IMR-90 (cell line): Measurements from ENCODE around the gene ATP9B. TPM values are rescaled to one million over a fixed set of nuclear protein-coding genes. Genes with fewer than 3 reads are reported as not detected.

ENCODE experiments used
- ATAC-seq: fragments of 200-7000 bp; cut with Tn5 transposase; 2 replicates; pipeline ENCODE4 v1.9.1; 2020; ENCODE audit warnings: low read depth, mild to moderate bottlenecking, moderate library complexity
- BruUV-seq: library from RNA; stranded (reverse); fragments of 400-500 nt; replicated peaks from 2 replicates; lab custom pipeline; 2021; lab: Mats Ljungman, UMichigan
- CTCF ChIA-PET: fragments of 300-600 bp; formaldehyde crosslinking; extraction: SDS; loops from one replicate; lab custom pipeline; 2021; ENCODE audit warnings: antibody characterized with exemption; lab: Yijun Ruan, JAX
- POLR2A ChIA-PET: fragments of 300-600 bp; sonication (Branson Sonifier 250); formaldehyde crosslinking; loops from one replicate; lab custom pipeline; 2022; ENCODE audit warnings: antibody characterized with exemption; ENCODE audit not compliant: unreplicated experiment; lab: Charles Lee
- DNase-seq: peaks from one replicate; pipeline ENCODE4 v3.0.0; 2013
- H2AFZ ChIP-seq: replicated peaks from 2 replicates; pipeline ENCODE3; 2013; ENCODE audit warnings: low read length, mild to moderate bottlenecking; ENCODE audit not compliant: poor library complexity
- H2AK5ac ChIP-seq: 2 replicates; pipeline ENCODE4 v1.6.1; 2013; ENCODE audit warnings: low read depth, low read length, inconsistent platforms
- H2AK9ac ChIP-seq: replicated peaks from 2 replicates; pipeline ENCODE3; 2013; ENCODE audit warnings: mild to moderate bottlenecking, low read depth, low read length, moderate library complexity; ENCODE audit not compliant: poor library complexity
- H2BK120ac ChIP-seq: 2 replicates; pipeline ENCODE4 v1.6.1; 2013; ENCODE audit warnings: low read depth, low read length, inconsistent platforms
- H2BK15ac ChIP-seq: 3 replicates; pipeline ENCODE4 v1.6.1; 2013; ENCODE audit warnings: low read depth, low read length, inconsistent platforms
- H2BK20ac ChIP-seq: 2 replicates; pipeline ENCODE4 v1.6.1; 2013; ENCODE audit warnings: low read depth, mild to moderate bottlenecking, inconsistent platforms, low read length, moderate library complexity
- H2BK5ac ChIP-seq: 2 replicates; pipeline ENCODE4 v1.6.1; 2013; ENCODE audit warnings: mild to moderate bottlenecking, low read depth, low read length, inconsistent platforms; ENCODE audit not compliant: poor library complexity, severe bottlenecking
- H3K14ac ChIP-seq: replicated peaks from 2 replicates; pipeline ENCODE4 v1.6.1; 2013; ENCODE audit warnings: low read depth, low read length, inconsistent platforms
- H3K18ac ChIP-seq: 2 replicates; pipeline ENCODE4 v1.6.1; 2013; ENCODE audit warnings: low read depth, low read length, control low read depth
- H3K23ac ChIP-seq: 2 replicates; pipeline ENCODE4 v1.6.1; 2013; ENCODE audit warnings: low read depth, low read length, inconsistent platforms
- H3K27ac ChIP-seq: 2 replicates; pipeline ENCODE4 v1.5.1; 2013; ENCODE audit warnings: mild to moderate bottlenecking, control low read depth, low read length; ENCODE audit not compliant: insufficient read depth
- H3K27me3 ChIP-seq: 2 replicates; pipeline ENCODE4 v1.6.1; 2013; ENCODE audit warnings: low read length; ENCODE audit not compliant: control insufficient read depth, insufficient read depth
- H3K36me3 ChIP-seq: 2 replicates; pipeline ENCODE4 v1.6.1; 2013; ENCODE audit warnings: low read length, mixed read lengths; ENCODE audit not compliant: control insufficient read depth, insufficient read depth
- H3K4ac ChIP-seq: 2 replicates; pipeline ENCODE4 v1.6.1; 2013; ENCODE audit warnings: low read depth, low read length, inconsistent platforms
- H3K4me1 ChIP-seq: 2 replicates; pipeline ENCODE4 v1.6.1; 2013; ENCODE audit warnings: low read length, mixed read lengths; ENCODE audit not compliant: control insufficient read depth, insufficient read depth
- H3K4me2 ChIP-seq: 2 replicates; pipeline ENCODE4 v1.6.1; 2013; ENCODE audit warnings: low read depth, mild to moderate bottlenecking, control low read depth, low read length, moderate library complexity
- H3K4me3 ChIP-seq: 2 replicates; pipeline ENCODE4 v1.5.1; 2013; ENCODE audit warnings: low read depth, mild to moderate bottlenecking, control low read depth, low read length, moderate library complexity; ENCODE audit not compliant: insufficient read depth
- H3K56ac ChIP-seq: 2 replicates; pipeline ENCODE4 v1.6.1; 2013; ENCODE audit warnings: low read length, inconsistent platforms; ENCODE audit not compliant: insufficient read depth; ENCODE audit errors: extremely low read depth
- H3K79me1 ChIP-seq, 2 experiments: 2 replicates each; pipeline ENCODE4 v1.6.1; 2013; ENCODE audit warnings: low read length in 2 of 2, inconsistent platforms in 1 of 2, low read depth in 1 of 2
- H3K9ac ChIP-seq: 2 replicates; pipeline ENCODE4 v1.6.1; 2013; ENCODE audit warnings: low read depth, low read length, control low read depth
- H3K9me1 ChIP-seq: 2 replicates; pipeline ENCODE4 v1.6.1; 2013; ENCODE audit warnings: low read length, inconsistent platforms; ENCODE audit not compliant: insufficient read depth
- H3K9me3 ChIP-seq: 2 replicates; pipeline ENCODE4 v1.6.1; 2013; ENCODE audit warnings: low read length; ENCODE audit not compliant: control insufficient read depth, insufficient read depth
- H4K20me1 ChIP-seq: 2 replicates; pipeline ENCODE4 v1.6.1; 2013; ENCODE audit warnings: low read length, inconsistent platforms; ENCODE audit not compliant: insufficient read depth
- H4K5ac ChIP-seq: 2 replicates; pipeline ENCODE4 v1.6.1; 2013; ENCODE audit warnings: mild to moderate bottlenecking, low read depth, low read length, control low read depth
- H4K8ac ChIP-seq, 2 experiments: 2 replicates each; pipeline ENCODE4 v1.6.1; 2013; ENCODE audit warnings: low read depth in 2 of 2, low read length in 2 of 2, control low read depth in 1 of 2, inconsistent platforms in 1 of 2
- H4K91ac ChIP-seq: 2 replicates; pipeline ENCODE4 v1.6.1; 2013; ENCODE audit warnings: low read depth, low read length, inconsistent platforms; ENCODE audit not compliant: insufficient read depth
- CEBPB ChIP-seq: IDR thresholded peaks from 2 replicates; pipeline ENCODE4 v1.6.1; 2012; ENCODE audit warnings: low read depth, low read length, improper control_type of control experiment
- MAZ ChIP-seq: IDR thresholded peaks from 2 replicates; pipeline ENCODE4 v1.6.1; 2012; ENCODE audit warnings: low read depth, mild to moderate bottlenecking, low read length, improper control_type of control experiment, moderate library complexity, borderline replicate concordance
- MXI1 ChIP-seq: IDR thresholded peaks from 2 replicates; pipeline ENCODE4 v1.6.1; 2012; ENCODE audit warnings: low read depth, mild to moderate bottlenecking, low read length, moderate library complexity, borderline replicate concordance
- RAD21 ChIP-seq: IDR thresholded peaks from 2 replicates; pipeline ENCODE4 v1.6.1; 2012; ENCODE audit warnings: low read length, improper control_type of control experiment
- WGBS, 2 experiments: methylation state at CpG; one replicate each; pipeline versions ENCODE4 v1.1.5 to v1.1.7; 2013; ENCODE audit warnings: missing lambda C conversion rate in 2 of 2; ENCODE audit not compliant: insufficient read length in 1 of 2; ENCODE audit errors: extremely low coverage in 2 of 2; 5-methylcytosine and 5-hydroxymethylcytosine counted together
- dilution Hi-C: fragments of 300-500 bp; cut with HindIII; formaldehyde crosslinking; loops from one replicate; pipeline ENCODE4 v1.14.3; 2018; ENCODE audit warnings: low sequenced_read_pairs; ENCODE audit not compliant: unreplicated experiment
- in situ Hi-C: fragments of 300-500 bp; cut with MboI; formaldehyde crosslinking; loops from 3 replicates; pipeline ENCODE4 v1.14.3; 2019; ENCODE audit warnings: low sequenced_read_pairs, inconsistent platforms, mixed read lengths
- intact Hi-C: fragments of 100-400 bp; cut with micrococcal nuclease; formaldehyde crosslinking; loops from 2 replicates; pipeline ENCODE4 v1.10.0; 2022
- polyA plus RNA-seq, 3 experiments: library from polyadenylated mRNA; depleted of rRNA; stranded (reverse); fragments of >200 nt; gene quantifications; 2 replicates each; pipeline ENCODE4 v1.2.3, GENCODE V29; 2012; ENCODE audit warnings: low replicate concordance in 1 of 3
- total RNA-seq: library from RNA; depleted of rRNA; stranded (reverse); fragments of >200 nt; gene quantifications from 2 replicates; pipeline ENCODE4 v1.2.3, GENCODE V29; 2012
- TF ChIP-seq, protein P1 (sequence below): conservative IDR thresholded peaks from 2 replicates; pipeline ENCODE4 v1.5.1; 2012; ENCODE audit warnings: mild to moderate bottlenecking, low read depth, low read length, improper control_type of control experiment

Gene ATP9B
- total and polyA plus RNA-seq, 2 of the 4 experiments (the other 2 are of a cell fraction): 11.0 to 11.5 TPM

DNA sequence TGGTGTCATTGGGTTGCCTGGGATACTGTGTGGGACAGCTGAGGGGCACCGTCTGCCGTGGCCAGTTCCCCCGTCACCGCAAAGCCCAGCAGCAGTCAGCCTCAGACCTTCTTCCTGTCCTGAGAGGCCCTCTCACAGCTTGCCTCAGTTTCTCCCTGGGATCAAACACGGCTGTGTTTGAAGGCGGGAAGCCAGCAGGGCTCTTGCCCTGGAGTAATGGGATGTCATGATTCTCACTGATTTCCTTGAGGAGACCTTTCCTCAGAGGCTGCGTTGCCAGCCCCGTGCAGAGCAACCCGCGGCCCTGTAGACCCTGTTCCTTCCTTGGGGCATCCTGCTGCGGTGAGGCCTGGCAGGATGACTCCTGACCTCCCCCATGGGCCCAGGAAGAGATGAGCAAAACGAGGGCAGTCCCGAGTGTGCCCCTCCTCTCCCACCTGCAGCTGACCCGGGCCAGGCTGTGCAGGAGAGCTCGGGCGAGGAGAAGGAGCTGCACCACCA lies 312.7 kb downstream of the ATP9B start:
- no peak overlapping the region for H2AK9ac ChIP-seq
- no peak overlapping the region for H3K9ac ChIP-seq
- no peaks in the 10 kb centered on the region; the same call in 1 of the 2 replicates for H3K27me3 ChIP-seq
- H2AK5ac ChIP-seq: no peak overlapping the region
- H3K4me3 ChIP-seq: no peak overlapping the region
- H3K4me1 ChIP-seq: peaks cover 3% of the 10 kb centered on the region; the same call in 1 of the 2 replicates
- DNase-seq (no peak), ATAC-seq (no peak)
- no peak overlapping the region for H4K91ac ChIP-seq
- no peaks in the 10 kb centered on the region for H3K9me1 ChIP-seq
- H3K4ac ChIP-seq: no peak overlapping the region
- H4K8ac ChIP-seq: no peak overlapping the region
- peaks cover 5% of the 10 kb centered on the region; the same call in 1 of the 2 replicates for H4K20me1 ChIP-seq
- intact Hi-C loops: loop anchor here (1.0 kb wide), 1 partner anchor 146 kb away; no protein-coding TSS in a partner anchor
- no peak overlapping the region for H3K14ac ChIP-seq
- no peak overlapping the region for H3K23ac ChIP-seq
- dilution Hi-C loops: no loop called here
- no peak overlapping the region for H3K27ac ChIP-seq
- no peak overlapping the region for H3K18ac ChIP-seq
- no peak overlapping the region for H2BK20ac ChIP-seq
- WGBS, 2 experiments: 100% methylated on average over 2 of the region's 16 CpGs; no CpG with 5 or more reads in 1 of the 2 experiments
- no TSS peak for BruUV-seq
- no peaks in the 10 kb centered on the region for H3K79me1 ChIP-seq
- no peak overlapping the region for H2BK120ac ChIP-seq
- peaks cover 6% of the 10 kb centered on the region for H3K36me3 ChIP-seq
- no peak overlapping the region for H3K56ac ChIP-seq
- H3K9me3 ChIP-seq: no peaks in the 10 kb centered on the region
- in situ Hi-C loops: no loop called here
- ChIA-PET CTCF (interaction anchor here (3.1 kb wide), 1 partner anchor 263 kb away, joined by 10 read pairs; no protein-coding TSS in a partner anchor), POLR2A (no interaction called here)
- H2BK5ac ChIP-seq: no peak overlapping the region
- no peak overlapping the region for H4K5ac ChIP-seq
- H2BK15ac ChIP-seq: no peak overlapping the region
- no peak overlapping the region for H3K4me2 ChIP-seq
- peak overlapping the region; percentile 16 for H2AFZ ChIP-seq
- TF ChIP-seq MAZ: no peak
- TF ChIP-seq MXI1: no peak
- no peak for TF ChIP-seq CEBPB
- TF ChIP-seq, protein P1, sequence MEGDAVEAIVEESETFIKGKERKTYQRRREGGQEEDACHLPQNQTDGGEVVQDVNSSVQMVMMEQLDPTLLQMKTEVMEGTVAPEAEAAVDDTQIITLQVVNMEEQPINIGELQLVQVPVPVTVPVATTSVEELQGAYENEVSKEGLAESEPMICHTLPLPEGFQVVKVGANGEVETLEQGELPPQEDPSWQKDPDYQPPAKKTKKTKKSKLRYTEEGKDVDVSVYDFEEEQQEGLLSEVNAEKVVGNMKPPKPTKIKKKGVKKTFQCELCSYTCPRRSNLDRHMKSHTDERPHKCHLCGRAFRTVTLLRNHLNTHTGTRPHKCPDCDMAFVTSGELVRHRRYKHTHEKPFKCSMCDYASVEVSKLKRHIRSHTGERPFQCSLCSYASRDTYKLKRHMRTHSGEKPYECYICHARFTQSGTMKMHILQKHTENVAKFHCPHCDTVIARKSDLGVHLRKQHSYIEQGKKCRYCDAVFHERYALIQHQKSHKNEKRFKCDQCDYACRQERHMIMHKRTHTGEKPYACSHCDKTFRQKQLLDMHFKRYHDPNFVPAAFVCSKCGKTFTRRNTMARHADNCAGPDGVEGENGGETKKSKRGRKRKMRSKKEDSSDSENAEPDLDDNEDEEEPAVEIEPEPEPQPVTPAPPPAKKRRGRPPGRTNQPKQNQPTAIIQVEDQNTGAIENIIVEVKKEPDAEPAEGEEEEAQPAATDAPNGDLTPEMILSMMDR: no peak
- TF ChIP-seq RAD21: no peak
